WERI-Rb-1 (cell line): ENCODE results near the gene EHBP1.

Source experiments
- DNase-seq: peaks from one replicate; pipeline ENCODE4 v3.0.0-alpha.2; 2020
- H3K27ac ChIP-seq: fragments of 250-450 bp; sonication (Bioruptor Pico); 2 replicates; pipeline ENCODE4 v1.5.1; 2020; ENCODE audit warnings: mild to moderate bottlenecking, moderate library complexity
- H3K27me3 ChIP-seq: fragments of 250-450 bp; sonication (Bioruptor Pico); 2 replicates; pipeline ENCODE4 v1.5.1; 2021; ENCODE audit warnings: mild to moderate bottlenecking, low read depth, moderate library complexity; ENCODE audit not compliant: insufficient read depth, severe bottlenecking
- H3K36me3 ChIP-seq: fragments of 250-450 bp; sonication (Bioruptor Pico); 2 replicates; pipeline ENCODE4 v1.5.1; 2020; ENCODE audit warnings: mild to moderate bottlenecking, moderate library complexity
- H3K4me3 ChIP-seq: 2 replicates; pipeline ENCODE4 v1.5.1; 2011; ENCODE audit warnings: low read depth, mild to moderate bottlenecking, control low read depth, low read length
- H3K9me3 ChIP-seq: fragments of 250-450 bp; sonication (Bioruptor Pico); 2 replicates; pipeline ENCODE4 v1.5.1; 2021; ENCODE audit warnings: mild to moderate bottlenecking, moderate library complexity; ENCODE audit not compliant: severe bottlenecking
- TF ChIP-seq, protein P1 (sequence below): IDR thresholded peaks from 2 replicates; pipeline ENCODE4 v1.5.1; 2011; ENCODE audit warnings: low read depth, mild to moderate bottlenecking, control low read depth, inconsistent platforms, low read length

EHBP1 gene

DNA sequence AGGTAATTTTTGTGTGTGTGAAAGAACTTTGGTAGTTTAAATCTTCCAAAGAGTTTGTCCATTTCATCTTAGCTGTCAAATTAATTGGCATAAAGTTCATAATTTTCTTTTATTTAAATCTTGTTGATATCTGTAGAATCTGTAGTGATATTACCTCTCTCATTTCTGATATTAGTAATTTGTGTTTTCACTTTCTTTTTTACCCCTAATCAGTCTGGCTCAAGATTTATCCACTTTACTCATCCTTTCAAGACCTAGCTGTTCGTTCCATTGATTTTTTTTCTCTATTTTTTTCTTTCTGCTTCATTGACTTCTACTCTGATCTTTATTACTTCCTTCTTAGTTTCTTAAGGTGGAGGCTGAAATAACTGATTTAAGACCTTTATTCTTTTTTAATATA lies 202.6 kb downstream of the EHBP1 start:
- TF ChIP-seq, protein P1, sequence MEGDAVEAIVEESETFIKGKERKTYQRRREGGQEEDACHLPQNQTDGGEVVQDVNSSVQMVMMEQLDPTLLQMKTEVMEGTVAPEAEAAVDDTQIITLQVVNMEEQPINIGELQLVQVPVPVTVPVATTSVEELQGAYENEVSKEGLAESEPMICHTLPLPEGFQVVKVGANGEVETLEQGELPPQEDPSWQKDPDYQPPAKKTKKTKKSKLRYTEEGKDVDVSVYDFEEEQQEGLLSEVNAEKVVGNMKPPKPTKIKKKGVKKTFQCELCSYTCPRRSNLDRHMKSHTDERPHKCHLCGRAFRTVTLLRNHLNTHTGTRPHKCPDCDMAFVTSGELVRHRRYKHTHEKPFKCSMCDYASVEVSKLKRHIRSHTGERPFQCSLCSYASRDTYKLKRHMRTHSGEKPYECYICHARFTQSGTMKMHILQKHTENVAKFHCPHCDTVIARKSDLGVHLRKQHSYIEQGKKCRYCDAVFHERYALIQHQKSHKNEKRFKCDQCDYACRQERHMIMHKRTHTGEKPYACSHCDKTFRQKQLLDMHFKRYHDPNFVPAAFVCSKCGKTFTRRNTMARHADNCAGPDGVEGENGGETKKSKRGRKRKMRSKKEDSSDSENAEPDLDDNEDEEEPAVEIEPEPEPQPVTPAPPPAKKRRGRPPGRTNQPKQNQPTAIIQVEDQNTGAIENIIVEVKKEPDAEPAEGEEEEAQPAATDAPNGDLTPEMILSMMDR = no peak
- H3K27ac ChIP-seq = no peak overlapping the region
- no peak overlapping the region for H3K4me3 ChIP-seq
- no peaks in the 10 kb centered on the region for H3K27me3 ChIP-seq
- DNase-seq = no peak
- no peaks in the 10 kb centered on the region for H3K36me3 ChIP-seq
- no peaks in the 10 kb centered on the region for H3K9me3 ChIP-seq

DNA sequence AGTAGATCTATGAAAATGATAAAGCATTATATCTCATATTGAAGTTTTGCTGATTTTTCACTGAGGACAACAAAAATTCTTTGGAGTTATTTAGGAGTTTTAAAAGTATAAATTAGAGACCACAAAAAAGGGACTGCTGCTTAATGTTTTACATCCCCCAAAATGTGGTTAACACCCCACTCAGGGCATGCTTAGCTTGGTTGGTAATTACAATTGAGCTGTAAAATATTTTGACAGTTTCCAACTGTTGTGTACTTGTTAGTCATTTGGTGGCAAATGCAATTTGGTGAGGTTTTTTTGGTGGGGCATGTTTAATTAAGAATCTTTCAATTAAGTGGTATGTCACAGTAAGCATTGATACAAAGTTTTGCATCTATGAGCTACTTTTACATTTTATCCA lies 207.8 kb downstream of the EHBP1 start:
- H3K4me3 ChIP-seq = no peak overlapping the region
- no peaks in the 10 kb centered on the region for H3K36me3 ChIP-seq
- no peaks in the 10 kb centered on the region for H3K27me3 ChIP-seq
- no peak overlapping the region for H3K27ac ChIP-seq
- TF ChIP-seq, protein P1 = no peak
- DNase-seq = no peak
- H3K9me3 ChIP-seq = no peaks in the 10 kb centered on the region

DNA sequence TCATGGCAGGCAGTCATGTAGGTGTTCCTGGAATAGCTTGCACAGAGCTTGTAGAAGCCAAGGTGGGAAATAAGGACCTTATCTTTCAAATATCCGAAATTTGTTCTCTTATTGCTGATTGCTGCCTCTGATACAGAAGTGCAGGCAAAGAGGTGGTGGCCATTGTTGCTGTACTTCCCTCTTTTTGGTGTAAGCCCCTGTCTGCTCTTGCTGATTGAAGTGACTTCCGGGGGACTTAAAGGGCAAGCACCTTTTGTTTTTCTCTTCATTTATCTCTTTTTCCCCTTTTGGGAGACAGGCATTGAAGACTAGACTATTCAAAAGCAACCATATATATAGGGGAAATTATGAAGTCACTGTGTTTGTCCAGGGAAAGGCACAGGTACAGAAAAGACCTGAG lies 213.5 kb downstream of the EHBP1 start:
- TF ChIP-seq, protein P1 = no peak
- Histone ChIP-seq H3K27ac (no peak overlapping the region), H3K27me3 (no peaks in the 10 kb centered on the region), H3K4me3 (no peak overlapping the region), H3K36me3 (no peaks in the 10 kb centered on the region; the same call in 1 of the 2 replicates), H3K9me3 (peaks cover 6% of the 10 kb centered on the region)
- DNase-seq = no peak

DNA sequence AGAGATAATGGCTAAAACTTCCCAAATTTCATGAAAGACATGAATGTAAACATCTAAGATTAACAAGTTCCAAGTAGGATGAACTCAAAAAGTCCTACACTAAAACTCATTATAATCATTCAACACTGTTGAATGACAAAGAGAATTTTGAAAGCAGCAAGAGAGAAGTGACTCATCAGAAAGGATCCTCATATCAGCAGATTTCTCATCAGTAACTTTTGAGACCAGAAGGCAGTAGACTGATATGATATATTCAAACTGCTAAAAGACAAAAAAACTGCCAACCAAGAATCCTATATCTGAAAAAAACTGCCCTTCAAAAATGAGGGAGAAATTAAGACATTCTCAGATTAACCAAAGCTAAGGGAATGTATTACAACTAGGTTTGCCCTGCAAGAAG lies 214.6 kb downstream of the EHBP1 start:
- Histone ChIP-seq H3K27ac (no peak overlapping the region), H3K4me3 (no peak overlapping the region), H3K27me3 (no peaks in the 10 kb centered on the region), H3K9me3 (peaks cover 9% of the 10 kb centered on the region), H3K36me3 (no peaks in the 10 kb centered on the region; the same call in 1 of the 2 replicates)
- TF ChIP-seq, protein P1 = no peak
- DNase-seq = no peak

DNA sequence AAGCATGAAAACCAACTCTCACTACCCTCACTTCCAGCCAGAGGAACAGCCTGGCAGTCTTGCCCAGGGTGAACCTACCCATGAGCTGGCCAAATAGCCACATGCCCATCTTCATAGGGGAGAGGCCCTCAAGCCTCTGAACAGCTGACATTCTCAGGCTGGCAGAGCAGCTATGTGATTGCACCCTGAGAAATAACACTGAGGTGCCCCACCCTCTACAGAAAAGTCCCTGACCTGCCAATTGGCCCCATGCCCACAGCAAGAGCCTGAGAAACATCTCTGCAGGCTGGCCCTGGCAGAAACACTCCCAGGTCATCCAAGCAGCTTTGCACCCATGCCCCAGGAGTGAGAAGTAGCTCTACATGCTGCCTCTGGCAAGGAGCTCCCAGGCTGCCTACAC lies 217.7 kb downstream of the EHBP1 start:
- TF ChIP-seq, protein P1 = no peak

DNA sequence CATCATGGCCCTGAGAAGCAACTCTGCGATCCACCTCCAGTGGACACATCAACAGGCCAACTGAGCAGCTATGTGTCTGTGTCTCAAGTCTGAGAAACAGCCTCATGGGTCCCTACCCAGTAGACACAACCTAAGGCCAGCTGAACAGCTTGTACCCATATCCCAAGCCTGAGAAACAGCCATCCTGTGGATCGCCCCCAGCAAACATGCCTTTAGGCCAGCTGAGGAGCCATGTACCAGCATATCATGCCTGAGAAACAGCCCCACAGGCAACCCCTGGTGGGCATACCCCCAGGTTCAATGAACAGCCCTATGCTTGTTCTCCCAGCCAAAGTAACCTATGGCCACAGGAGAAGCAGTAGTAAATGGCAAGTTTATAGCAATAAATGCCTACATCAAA lies 218.4 kb downstream of the EHBP1 start:
- DNase-seq = no peak
- TF ChIP-seq, protein P1 = no peak
- no peaks in the 10 kb centered on the region; the same call in 1 of the 2 replicates for H3K36me3 ChIP-seq

More for the DNA sequence above, 217.7 kb downstream of the EHBP1 start:
- Histone ChIP-seq H3K27ac (no peak overlapping the region), H3K9me3 (peaks cover 9% of the 10 kb centered on the region), H3K27me3 (no peaks in the 10 kb centered on the region), H3K4me3 (no peak overlapping the region), H3K36me3 (no peaks in the 10 kb centered on the region; the same call in 1 of the 2 replicates)
- no peak for DNase-seq

More for the DNA sequence above, 218.4 kb downstream of the EHBP1 start:
- Histone ChIP-seq H3K27me3 (no peaks in the 10 kb centered on the region), H3K27ac (no peak overlapping the region), H3K9me3 (peaks cover 9% of the 10 kb centered on the region), H3K4me3 (no peak overlapping the region)
